PC-3 (cell line): Measurements from ENCODE around the gene TRAM1L1.

Source experiments
- CTCF ChIP-seq: fragments of 300-600 bp; sonication (generic); conservative IDR thresholded peaks from 2 replicates; pipeline ENCODE4 v1.5.1; 2017; ENCODE audit warnings: antibody characterized with exemption, low read depth, mild to moderate bottlenecking, low read length
- EZH2 ChIP-seq: fragments of 300-600 bp; sonication (generic); IDR thresholded peaks from one replicate; pipeline ENCODE4 v1.6.1; 2017; ENCODE audit warnings: antibody characterized with exemption, mild to moderate bottlenecking, low read length; ENCODE audit not compliant: unreplicated experiment
- EZH2phosphoT487 ChIP-seq: fragments of 300-600 bp; sonication (generic); IDR thresholded peaks from 2 replicates; pipeline ENCODE4 v1.6.1; 2018; ENCODE audit warnings: mild to moderate bottlenecking, antibody characterized with exemption, low read length, borderline replicate concordance

GRCh38 chr4:117096886-117097285 lies 11.5 kb upstream of the TRAM1L1 start:
- TF ChIP-seq CTCF (no peak), EZH2 (no peak), EZH2phosphoT487 (no peak)
